Suprapubic skin (tissue), 4 donors: ENCODE measurements around the gene SYNE1.

Source experiments
- POLR2A ChIP-seq, 2 donors: fragments of 450-650 bp; IDR thresholded peaks; one replicate each; pipeline ENCODE4 v1.6.1; 2017; ENCODE audit warnings: antibody characterized with exemption in 2 of 2, mild to moderate bottlenecking in 2 of 2, moderate library complexity in 2 of 2
- POLR2AphosphoS5 ChIP-seq, 3 donors: sonication (generic); formaldehyde crosslinking; IDR thresholded peaks; one replicate each; pipeline ENCODE4 v1.6.1; 2017; ENCODE audit warnings: antibody characterized with exemption in 3 of 3
- TF ChIP-seq, protein P1 (sequence below), 2 donors: fragments of 200-600 bp in 1 of 2; fragments of 450-650 bp in 1 of 2; sonication (generic) in 1 of 2; IDR thresholded peaks; one replicate each; pipeline ENCODE4 v1.5.1; 2016 to 2019; ENCODE audit warnings: antibody characterized with exemption in 2 of 2, mild to moderate bottlenecking in 1 of 2, moderate library complexity in 1 of 2

DNA sequence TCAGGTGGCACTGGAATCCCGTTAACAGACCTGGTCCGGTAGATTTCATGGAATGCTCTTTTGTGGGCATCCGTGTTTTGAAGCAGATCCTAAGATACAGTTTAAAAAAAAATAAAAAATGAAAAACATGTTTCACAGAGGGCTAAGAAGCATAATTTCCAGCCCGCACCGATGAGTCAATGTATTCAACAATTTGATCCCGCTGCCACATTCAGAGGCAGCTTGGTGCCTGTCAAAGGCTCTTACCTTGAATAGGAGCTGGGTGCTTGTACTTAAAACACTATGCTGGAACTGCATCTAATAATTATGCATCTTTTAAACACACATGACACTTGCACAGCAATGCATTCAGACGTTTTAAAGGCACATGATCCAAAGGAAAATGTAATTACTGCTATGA lies 164.8 kb downstream of the SYNE1 start:
- TF ChIP-seq, protein P1, sequence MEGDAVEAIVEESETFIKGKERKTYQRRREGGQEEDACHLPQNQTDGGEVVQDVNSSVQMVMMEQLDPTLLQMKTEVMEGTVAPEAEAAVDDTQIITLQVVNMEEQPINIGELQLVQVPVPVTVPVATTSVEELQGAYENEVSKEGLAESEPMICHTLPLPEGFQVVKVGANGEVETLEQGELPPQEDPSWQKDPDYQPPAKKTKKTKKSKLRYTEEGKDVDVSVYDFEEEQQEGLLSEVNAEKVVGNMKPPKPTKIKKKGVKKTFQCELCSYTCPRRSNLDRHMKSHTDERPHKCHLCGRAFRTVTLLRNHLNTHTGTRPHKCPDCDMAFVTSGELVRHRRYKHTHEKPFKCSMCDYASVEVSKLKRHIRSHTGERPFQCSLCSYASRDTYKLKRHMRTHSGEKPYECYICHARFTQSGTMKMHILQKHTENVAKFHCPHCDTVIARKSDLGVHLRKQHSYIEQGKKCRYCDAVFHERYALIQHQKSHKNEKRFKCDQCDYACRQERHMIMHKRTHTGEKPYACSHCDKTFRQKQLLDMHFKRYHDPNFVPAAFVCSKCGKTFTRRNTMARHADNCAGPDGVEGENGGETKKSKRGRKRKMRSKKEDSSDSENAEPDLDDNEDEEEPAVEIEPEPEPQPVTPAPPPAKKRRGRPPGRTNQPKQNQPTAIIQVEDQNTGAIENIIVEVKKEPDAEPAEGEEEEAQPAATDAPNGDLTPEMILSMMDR (IDR thresholded peaks at IDR 0.05): no peak
- TF ChIP-seq POLR2A (IDR thresholded peaks at IDR 0.05) (no peak), POLR2AphosphoS5 (IDR thresholded peaks at IDR 0.05) (no peak)
